Hindlimb muscle (tissue), 1 donor: Measurements from ENCODE around the gene CFHR4. TPM values are rescaled to one million over a fixed set of nuclear protein-coding genes. Genes with fewer than 3 reads are reported as not detected.
"Not testable (repeated sequence)": the region's sequence is repeated elsewhere in the genome, so short reads cannot be mapped to it uniquely, and the experiment has no call there.

ENCODE experiments used
- DNase-seq: peaks from one replicate; pipeline ENCODE4 v3.0.0-alpha.2; 2013
- polyA plus RNA-seq: library from polyadenylated mRNA; unstranded; fragments of 120-200 nt; gene quantifications from one replicate; pipeline ENCODE4 v1.2.1, GENCODE V29; 2013; ENCODE audit not compliant: insufficient read length

The CFHR4 gene
- polyA plus RNA-seq, 1 donor = not detected

- not testable (repeated sequence) for DNase-seq
These were observed 55.7 kb downstream of the CFHR4 start, which contains the start of gene CFHR2 for GRCh38 chr1:196943568-196943967. Gene CFHR2, plus strand, starts transcription at chr1:196943738. Its CDS starts 143 bp downstream, at chr1:196943881.

DNA sequence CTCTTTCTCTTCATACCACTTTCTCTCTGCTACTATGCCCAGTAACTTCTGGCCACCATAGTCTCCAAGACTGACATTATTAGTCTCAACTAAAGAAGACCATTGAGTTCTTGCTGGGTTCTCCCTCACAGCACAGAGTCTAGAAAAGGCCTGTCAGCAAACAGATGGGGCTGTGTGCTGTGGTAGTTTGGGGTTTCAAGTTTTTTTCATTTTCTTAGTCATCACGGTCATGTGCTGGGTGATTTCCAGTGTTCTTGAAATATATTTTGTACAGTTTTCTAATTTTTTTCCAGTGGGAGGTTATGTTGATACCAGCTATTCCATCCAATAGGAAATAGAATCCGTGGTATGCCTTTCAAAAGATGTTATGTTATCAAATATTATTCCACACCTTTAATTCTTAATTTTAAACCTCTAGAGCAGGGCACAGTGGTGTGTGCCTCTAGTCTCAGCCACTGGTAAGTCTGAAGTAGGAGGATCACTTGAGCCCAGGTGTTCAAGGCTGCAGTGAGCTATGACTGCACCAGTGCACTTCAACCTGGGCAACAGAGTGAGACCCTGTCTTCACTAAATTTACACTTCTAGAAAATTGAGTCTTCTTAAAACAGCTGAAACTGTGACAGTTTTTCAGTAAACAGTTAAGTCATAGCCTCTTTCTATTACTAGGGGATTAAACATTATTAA lies 64.0 kb downstream of the CFHR4 start:
- DNase-seq = no peak

DNA sequence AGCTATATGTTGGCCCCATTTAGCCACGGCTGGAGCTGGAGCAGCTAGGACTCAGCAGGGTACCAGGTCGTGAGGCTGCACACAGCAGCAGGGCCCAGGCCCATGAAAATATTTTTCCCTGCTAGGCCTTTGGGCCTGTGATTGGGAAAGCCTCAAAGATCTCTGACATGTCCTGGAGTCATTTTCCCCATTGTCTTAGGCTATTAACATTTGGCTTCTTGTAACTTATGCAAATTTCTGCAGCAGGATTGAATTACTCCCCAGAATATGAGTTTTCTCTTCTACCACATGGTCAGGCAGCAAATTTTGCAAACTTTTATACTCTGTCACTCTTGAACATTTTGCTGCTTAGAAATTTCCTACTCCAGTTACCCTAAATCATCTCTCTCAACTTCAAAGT lies 66.9 kb downstream of the CFHR4 start:
- DNase-seq = no peak

GRCh38 chr1:196955926-196956325 lies 68.1 kb downstream of the CFHR4 start:
- no peak for DNase-seq

- no peak for DNase-seq
These were observed 73.0 kb downstream of the CFHR4 start for GRCh38 chr1:196960854-196961253.

Other genes with a start within 250 kb of the CFHR4 start
- gene CFH, start 236.0 kb upstream of the CFHR4 start, polyA plus RNA-seq = 98.4 TPM
- gene CFHR3, start 113.2 kb upstream of the CFHR4 start, polyA plus RNA-seq = 1.7 TPM
- gene CFHR1, start 68.3 kb upstream of the CFHR4 start, polyA plus RNA-seq = not detected
- not detected for gene CFHR2, start 55.7 kb downstream of the CFHR4 start, polyA plus RNA-seq
- not detected for gene CFHR5, start 89.5 kb downstream of the CFHR4 start, polyA plus RNA-seq
- gene F13B, start 179.2 kb downstream of the CFHR4 start, polyA plus RNA-seq = not detected